Panc1 (cell line): ENCODE data around the gene MAP6D1.

Experiments used
- CTCF ChIP-seq: fragments of 450-650 bp; IDR thresholded peaks from 2 replicates; pipeline ENCODE4 v1.5.1; 2017; ENCODE audit warnings: mild to moderate bottlenecking
- POLR2AphosphoS5 ChIP-seq: IDR thresholded peaks from 2 replicates; pipeline ENCODE4 v1.6.1; 2012; ENCODE audit warnings: mild to moderate bottlenecking, low read depth, low read length, moderate library complexity
- REST ChIP-seq, 2 experiments: IDR thresholded peaks; 2 replicates each; pipeline ENCODE4 v1.6.1; 2011 to 2012; ENCODE audit warnings: low read depth in 2 of 2, control low read depth in 1 of 2, low read length in 1 of 2, mild to moderate bottlenecking in 1 of 2, moderate library complexity in 1 of 2; ENCODE audit not compliant: insufficient read depth in 1 of 2

GRCh38 chr3:183871541-183871940, 46.2 kb upstream of the MAP6D1 start:
- TF ChIP-seq REST (IDR thresholded peaks at IDR 0.05; ENCODE audit: insufficient read depth in 1 of 2, low read depth in 2 of 2, low read length in 1 of 2) (no peak), POLR2AphosphoS5 (no peak), CTCF (no peak)
